SK-N-SH (cell line): ENCODE data around the gene NPAS3. TPM values are rescaled to one million over a fixed set of nuclear protein-coding genes. Genes with fewer than 3 reads are reported as not detected.

Source experiments
- CTCF ChIA-PET: fragments of 300-600, 350-600 bp; formaldehyde crosslinking; extraction: SDS; loops from one replicate; lab custom pipeline; 2021; lab: Yijun Ruan, JAX
- POLR2A ChIA-PET: fragments of 350-600 bp; sonication (Branson Sonifier 250); formaldehyde crosslinking; extraction: SDS; loops from one replicate; lab custom pipeline; 2020; ENCODE audit warnings: antibody characterized with exemption, inconsistent platforms; lab: Yijun Ruan, JAX
- DNase-seq: peaks from one replicate; pipeline ENCODE4 v3.0.0; 2012
- H2AFZ ChIP-seq: fragments of 200-600 bp; sonication (generic); 2 replicates; pipeline ENCODE4 v1.8.1; 2016; ENCODE audit warnings: antibody characterized with exemption, mild to moderate bottlenecking, low read depth
- H3F3A ChIP-seq: fragments of 200-600 bp; sonication (generic); replicated peaks from 2 replicates; pipeline ENCODE3; 2016; ENCODE audit warnings: antibody characterized with exemption, mild to moderate bottlenecking; ENCODE audit not compliant: insufficient read depth
- H3K27ac ChIP-seq, 2 experiments: fragments of 200-500 bp in 1 of 2; fragments of 200-600 bp in 1 of 2; sonication (Bioruptor generic) in 1 of 2; sonication (generic), shearing (Covaris generic) in 1 of 2; 2 replicates each; pipeline versions ENCODE4 v1.5.1 to v1.6.1; 2014 to 2016; ENCODE audit warnings: low read depth in 2 of 2, inconsistent platforms in 1 of 2, low read length in 1 of 2, mild to moderate bottlenecking in 1 of 2, mixed read lengths in 1 of 2
- H3K27me3 ChIP-seq: fragments of 200-600 bp; sonication (generic), shearing (Covaris generic); 2 replicates; pipeline ENCODE4 v1.6.1; 2016; ENCODE audit warnings: mixed run types; ENCODE audit not compliant: insufficient read depth
- H3K36me3 ChIP-seq, 2 experiments: fragments of 200-500 bp in 1 of 2; fragments of 200-600 bp in 1 of 2; sonication (Bioruptor generic) in 1 of 2; sonication (generic) in 1 of 2; replicated peaks in 1 of 2; 2 replicates each; pipeline versions ENCODE3 to v1.5.1; 2014 to 2016; ENCODE audit warnings: low read length in 1 of 2, mild to moderate bottlenecking in 1 of 2; ENCODE audit not compliant: insufficient read depth in 2 of 2, control insufficient read depth in 1 of 2
- H3K4me1 ChIP-seq, 2 experiments: fragments of 200-500 bp in 1 of 2; fragments of 200-600 bp in 1 of 2; sonication (Bioruptor generic) in 1 of 2; sonication (generic), shearing (Covaris generic) in 1 of 2; 2 replicates each; pipeline versions ENCODE4 v1.5.1 to v1.6.1; 2014 to 2016; ENCODE audit warnings: low read depth in 1 of 2, low read length in 1 of 2, mixed run types in 1 of 2; ENCODE audit not compliant: insufficient read depth in 2 of 2, control insufficient read depth in 1 of 2
- H3K4me2 ChIP-seq: fragments of 200-600 bp; sonication (generic), shearing (Covaris generic); 2 replicates; pipeline ENCODE4 v1.6.1; 2017; ENCODE audit warnings: mixed run types
- H3K4me3 ChIP-seq, 2 experiments: fragments of 200-500 bp in 1 of 2; fragments of 200-600 bp in 1 of 2; sonication (Bioruptor generic) in 1 of 2; sonication (generic), shearing (Covaris generic) in 1 of 2; 2 replicates each; pipeline versions ENCODE4 v1.5.1 to v1.8.1; 2014 to 2016; ENCODE audit warnings: low read depth in 2 of 2, inconsistent platforms in 1 of 2, low read length in 1 of 2, mild to moderate bottlenecking in 1 of 2, mixed read lengths in 1 of 2, moderate library complexity in 1 of 2
- H3K79me2 ChIP-seq: fragments of 200-600 bp; sonication (generic); 2 replicates; pipeline ENCODE4 v1.8.1; 2017; ENCODE audit warnings: mild to moderate bottlenecking; ENCODE audit not compliant: insufficient read depth
- H3K9ac ChIP-seq: fragments of 200-600 bp; sonication (generic); 2 replicates; pipeline ENCODE4 v1.6.1; 2017; ENCODE audit warnings: mixed run types
- H3K9me2 ChIP-seq: fragments of 200-600 bp; sonication (generic); 2 replicates; pipeline ENCODE4 v1.6.1; 2017; ENCODE audit warnings: mixed run types
- H3K9me3 ChIP-seq: fragments of 200-600 bp; sonication (generic); 2 replicates; pipeline ENCODE4 v1.6.1; 2017; ENCODE audit warnings: mixed run types, mild to moderate bottlenecking, moderate library complexity
- H4K20me1 ChIP-seq: fragments of 200-600 bp; sonication (generic); 2 replicates; pipeline ENCODE4 v1.6.1; 2017; ENCODE audit warnings: mild to moderate bottlenecking, mixed run types; ENCODE audit not compliant: insufficient read depth
- EP300 ChIP-seq, 2 experiments: IDR thresholded peaks; 2 replicates each; pipeline versions ENCODE4 v1.4.0 to v1.6.1; 2012; ENCODE audit warnings: borderline replicate concordance in 1 of 2, low read depth in 1 of 2, low read length in 1 of 2
- FOXM1 ChIP-seq: IDR thresholded peaks from 2 replicates; pipeline ENCODE4 v1.4.0; 2012; ENCODE audit warnings: low read depth, mild to moderate bottlenecking
- MEF2A ChIP-seq: IDR thresholded peaks from 2 replicates; pipeline ENCODE4 v1.4.0; 2012; ENCODE audit warnings: low read depth, borderline replicate concordance
- NRF1 ChIP-seq: IDR thresholded peaks from 2 replicates; pipeline ENCODE4 v1.6.1; 2012; ENCODE audit warnings: low read depth, mild to moderate bottlenecking, low read length
- POLR2AphosphoS5 ChIP-seq: IDR thresholded peaks from 2 replicates; pipeline ENCODE4 v1.6.1; 2012; ENCODE audit warnings: low read depth, low read length
- SIN3A ChIP-seq: IDR thresholded peaks from 2 replicates; pipeline ENCODE4 v1.6.1; 2012; ENCODE audit warnings: low read depth, mild to moderate bottlenecking, low read length, moderate library complexity, borderline replicate concordance
- TEAD4 ChIP-seq: IDR thresholded peaks from 2 replicates; pipeline ENCODE4 v1.4.0; 2012; ENCODE audit warnings: mild to moderate bottlenecking, borderline replicate concordance; ENCODE audit not compliant: insufficient read depth
- WGBS: methylation state at CpG from one replicate; pipeline ENCODE4 v1.1.6; 2017; ENCODE audit warnings: low lambda C conversion rate; 5-methylcytosine and 5-hydroxymethylcytosine counted together
- polyA plus RNA-seq, 3 experiments: library from polyadenylated mRNA; depleted of rRNA; stranded (reverse); fragments of >200 nt; gene quantifications; 2 replicates each; pipeline ENCODE4 v1.2.3, GENCODE V29; 2012
- TF ChIP-seq, protein P1 (sequence below): IDR thresholded peaks from 2 replicates; pipeline ENCODE4 v1.6.1; 2012; ENCODE audit warnings: mild to moderate bottlenecking, low read depth, low read length, moderate library complexity
- TF ChIP-seq, protein P2 (sequence below): IDR thresholded peaks from 2 replicates; pipeline ENCODE4; 2012

Gene NPAS3
- polyA plus RNA-seq, 1 of the 3 experiments (the other 2 are of a cell fraction): 4.3 TPM

DNA sequence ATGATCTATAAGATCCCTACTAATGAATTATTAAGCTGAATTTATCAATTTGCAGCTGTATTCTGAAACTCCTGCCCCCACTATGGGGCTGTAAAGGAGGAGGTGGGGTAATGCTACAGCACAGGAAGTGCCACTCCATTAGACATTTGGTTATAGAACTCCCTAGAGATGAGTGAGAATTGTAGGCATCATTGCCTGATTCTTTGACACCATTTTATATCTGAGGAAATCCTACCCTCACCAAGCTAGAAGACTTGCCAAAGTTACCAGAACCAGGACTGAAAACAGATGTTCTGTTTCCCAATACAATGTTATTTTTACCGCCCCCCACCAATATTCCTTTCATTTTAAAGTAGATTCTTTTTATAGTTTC lies 829.8 kb downstream of the NPAS3 start:
- H3K27me3 ChIP-seq: no peaks in the 10 kb centered on the region
- no peaks in the 10 kb centered on the region for H4K20me1 ChIP-seq
- DNase-seq: no peak
- peak overlapping the region; percentile 12; the same call in 1 of the 2 replicates for H2AFZ ChIP-seq
- no peaks in the 10 kb centered on the region for H3K36me3 ChIP-seq
- H3K4me3 ChIP-seq: no peak overlapping the region
- H3K9ac ChIP-seq: no peak overlapping the region
- H3K4me1 ChIP-seq: peaks cover 9 to 48% of the 10 kb centered on the region in 2 experiments
- H3F3A ChIP-seq: peaks cover 3% of the 10 kb centered on the region
- peak overlapping the region; percentile 23; the same call in 1 of the 2 replicates for H3K4me2 ChIP-seq
- 88% methylated on average over 1 of the region's 1 CpG for WGBS
- POLR2A ChIA-PET: no interaction called here
- H3K27ac ChIP-seq: peak overlapping the region; percentile 28 to 59; a peak in 3 of 4 replicates
- CTCF ChIA-PET: interaction anchor here (1.8 kb wide), 1 partner anchor 24 kb away, joined by 8 read pairs; no protein-coding TSS in a partner anchor
- TF ChIP-seq, protein P1, sequence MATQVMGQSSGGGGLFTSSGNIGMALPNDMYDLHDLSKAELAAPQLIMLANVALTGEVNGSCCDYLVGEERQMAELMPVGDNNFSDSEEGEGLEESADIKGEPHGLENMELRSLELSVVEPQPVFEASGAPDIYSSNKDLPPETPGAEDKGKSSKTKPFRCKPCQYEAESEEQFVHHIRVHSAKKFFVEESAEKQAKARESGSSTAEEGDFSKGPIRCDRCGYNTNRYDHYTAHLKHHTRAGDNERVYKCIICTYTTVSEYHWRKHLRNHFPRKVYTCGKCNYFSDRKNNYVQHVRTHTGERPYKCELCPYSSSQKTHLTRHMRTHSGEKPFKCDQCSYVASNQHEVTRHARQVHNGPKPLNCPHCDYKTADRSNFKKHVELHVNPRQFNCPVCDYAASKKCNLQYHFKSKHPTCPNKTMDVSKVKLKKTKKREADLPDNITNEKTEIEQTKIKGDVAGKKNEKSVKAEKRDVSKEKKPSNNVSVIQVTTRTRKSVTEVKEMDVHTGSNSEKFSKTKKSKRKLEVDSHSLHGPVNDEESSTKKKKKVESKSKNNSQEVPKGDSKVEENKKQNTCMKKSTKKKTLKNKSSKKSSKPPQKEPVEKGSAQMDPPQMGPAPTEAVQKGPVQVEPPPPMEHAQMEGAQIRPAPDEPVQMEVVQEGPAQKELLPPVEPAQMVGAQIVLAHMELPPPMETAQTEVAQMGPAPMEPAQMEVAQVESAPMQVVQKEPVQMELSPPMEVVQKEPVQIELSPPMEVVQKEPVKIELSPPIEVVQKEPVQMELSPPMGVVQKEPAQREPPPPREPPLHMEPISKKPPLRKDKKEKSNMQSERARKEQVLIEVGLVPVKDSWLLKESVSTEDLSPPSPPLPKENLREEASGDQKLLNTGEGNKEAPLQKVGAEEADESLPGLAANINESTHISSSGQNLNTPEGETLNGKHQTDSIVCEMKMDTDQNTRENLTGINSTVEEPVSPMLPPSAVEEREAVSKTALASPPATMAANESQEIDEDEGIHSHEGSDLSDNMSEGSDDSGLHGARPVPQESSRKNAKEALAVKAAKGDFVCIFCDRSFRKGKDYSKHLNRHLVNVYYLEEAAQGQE: no peak
- TF ChIP-seq POLR2AphosphoS5 (no peak), MEF2A (no peak)
- TF ChIP-seq, protein P2, sequence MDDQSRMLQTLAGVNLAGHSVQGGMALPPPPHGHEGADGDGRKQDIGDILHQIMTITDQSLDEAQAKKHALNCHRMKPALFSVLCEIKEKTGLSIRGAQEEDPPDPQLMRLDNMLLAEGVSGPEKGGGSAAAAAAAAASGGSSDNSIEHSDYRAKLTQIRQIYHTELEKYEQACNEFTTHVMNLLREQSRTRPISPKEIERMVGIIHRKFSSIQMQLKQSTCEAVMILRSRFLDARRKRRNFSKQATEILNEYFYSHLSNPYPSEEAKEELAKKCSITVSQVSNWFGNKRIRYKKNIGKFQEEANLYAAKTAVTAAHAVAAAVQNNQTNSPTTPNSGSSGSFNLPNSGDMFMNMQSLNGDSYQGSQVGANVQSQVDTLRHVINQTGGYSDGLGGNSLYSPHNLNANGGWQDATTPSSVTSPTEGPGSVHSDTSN: no peak
- no peaks in the 10 kb centered on the region for H3K79me2 ChIP-seq
- H3K9me2 ChIP-seq: no peaks in the 10 kb centered on the region
- no peaks in the 10 kb centered on the region for H3K9me3 ChIP-seq

DNA sequence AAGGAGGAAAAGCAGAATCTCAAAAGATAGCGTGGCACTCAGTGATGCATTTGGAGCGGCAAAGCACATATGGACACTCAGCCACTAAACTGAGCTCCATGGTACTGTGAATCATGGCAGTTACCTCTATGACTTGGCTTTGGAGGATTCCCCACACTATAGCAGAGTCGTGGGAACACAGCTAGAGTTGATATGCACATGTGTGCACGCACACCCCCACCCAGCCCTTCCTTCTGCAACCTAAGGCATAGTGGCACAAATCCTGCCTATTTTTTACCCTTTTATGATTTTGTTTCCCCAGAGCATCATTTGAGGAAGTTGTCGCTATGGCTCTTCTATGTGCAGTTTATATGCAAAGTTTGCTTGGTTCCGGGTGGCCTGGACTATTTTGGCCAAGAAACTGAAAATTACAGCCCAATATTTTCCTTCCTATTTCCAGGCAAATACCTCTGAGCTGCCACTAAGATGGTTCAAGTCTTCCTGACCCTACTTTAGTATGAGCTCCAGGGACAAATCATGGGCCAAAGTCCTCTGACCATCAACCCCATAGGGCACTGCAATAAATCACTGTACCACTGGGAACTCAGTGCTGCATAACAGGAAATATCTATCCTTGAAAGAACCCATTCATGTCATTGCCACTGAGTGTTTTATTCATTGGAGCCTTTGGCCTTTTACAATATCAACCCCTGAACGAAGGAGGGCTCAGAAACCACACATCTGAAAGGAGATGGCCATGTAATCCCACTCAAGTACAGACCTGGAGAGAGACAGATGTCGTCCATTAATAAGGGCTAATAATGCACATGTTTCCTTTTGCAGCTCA lies 834.7 kb downstream of the NPAS3 start:
- 91% methylated on average over 8 of the region's 8 CpGs for WGBS
- Histone ChIP-seq H3K4me2 (no peak overlapping the region), H3F3A (no peaks in the 10 kb centered on the region), H2AFZ (no peak overlapping the region), H3K4me1 (peaks cover 0 to 29% of the 10 kb centered on the region in 2 experiments; a peak in 3 of 4 replicates), H3K79me2 (no peaks in the 10 kb centered on the region), H3K27ac (no peak overlapping the region), H4K20me1 (no peaks in the 10 kb centered on the region), H3K9me3 (no peaks in the 10 kb centered on the region), H3K9ac (no peak overlapping the region), H3K4me3 (no peak overlapping the region), H3K27me3 (no peaks in the 10 kb centered on the region), H3K36me3 (no peaks in the 10 kb centered on the region), H3K9me2 (no peaks in the 10 kb centered on the region)
- POLR2A ChIA-PET: no interaction called here
- CTCF ChIA-PET: interaction anchor here (1.1 to 3.3 kb wide), 3 partner anchors 8 to 549 kb away, joined by 3 to 16 read pairs (median 4); no protein-coding TSS in a partner anchor
- TF ChIP-seq TEAD4: no peak
- TF ChIP-seq EP300 (IDR thresholded peaks at IDR 0.05; ENCODE audit: borderline replicate concordance in 1 of 2, low read depth in 1 of 2, low read length in 1 of 2): no peak
- TF ChIP-seq MEF2A: no peak
- no peak for TF ChIP-seq FOXM1
- no peak for TF ChIP-seq SIN3A
- TF ChIP-seq NRF1: no peak
- DNase-seq: no peak
